ENCODE results near the gene LYZL1.
"Not testable (repeated sequence)": the region's sequence is repeated elsewhere in the genome, so short reads cannot be mapped to it uniquely, and the experiment has no call there.

- TF ChIP-seq POLR2A (IDR thresholded peaks at IDR 0.05; ENCODE audit: borderline replicate concordance, extremely low read depth, insufficient read depth, insufficient read length); JUND (IDR thresholded peaks at IDR 0.05): not testable (repeated sequence)
Observed at GRCh38 chr10:29291561-29291960, 2.7 kb downstream of the LYZL1 start.
